Erythroblast (primary cell): Measurements from ENCODE around the gene ARL4A.
"Not testable (repeated sequence)": the region's sequence is repeated elsewhere in the genome, so short reads cannot be mapped to it uniquely, and the experiment has no call there.

Experiments
- DNase-seq, 2 experiments: peaks; one replicate each; lab custom pipeline; 2025; lab: John Stamatoyannopoulos, UW
- GATA1 ChIP-seq: IDR thresholded peaks from 2 replicates; pipeline ENCODE4 v1.6.1; 2011; ENCODE audit warnings: low read depth, mild to moderate bottlenecking, control low read depth, low read length, moderate library complexity
- POLR2A ChIP-seq: IDR thresholded peaks from 2 replicates; pipeline ENCODE4 v1.6.1; 2011; ENCODE audit warnings: mild to moderate bottlenecking, low read length

Gene ARL4A

DNA sequence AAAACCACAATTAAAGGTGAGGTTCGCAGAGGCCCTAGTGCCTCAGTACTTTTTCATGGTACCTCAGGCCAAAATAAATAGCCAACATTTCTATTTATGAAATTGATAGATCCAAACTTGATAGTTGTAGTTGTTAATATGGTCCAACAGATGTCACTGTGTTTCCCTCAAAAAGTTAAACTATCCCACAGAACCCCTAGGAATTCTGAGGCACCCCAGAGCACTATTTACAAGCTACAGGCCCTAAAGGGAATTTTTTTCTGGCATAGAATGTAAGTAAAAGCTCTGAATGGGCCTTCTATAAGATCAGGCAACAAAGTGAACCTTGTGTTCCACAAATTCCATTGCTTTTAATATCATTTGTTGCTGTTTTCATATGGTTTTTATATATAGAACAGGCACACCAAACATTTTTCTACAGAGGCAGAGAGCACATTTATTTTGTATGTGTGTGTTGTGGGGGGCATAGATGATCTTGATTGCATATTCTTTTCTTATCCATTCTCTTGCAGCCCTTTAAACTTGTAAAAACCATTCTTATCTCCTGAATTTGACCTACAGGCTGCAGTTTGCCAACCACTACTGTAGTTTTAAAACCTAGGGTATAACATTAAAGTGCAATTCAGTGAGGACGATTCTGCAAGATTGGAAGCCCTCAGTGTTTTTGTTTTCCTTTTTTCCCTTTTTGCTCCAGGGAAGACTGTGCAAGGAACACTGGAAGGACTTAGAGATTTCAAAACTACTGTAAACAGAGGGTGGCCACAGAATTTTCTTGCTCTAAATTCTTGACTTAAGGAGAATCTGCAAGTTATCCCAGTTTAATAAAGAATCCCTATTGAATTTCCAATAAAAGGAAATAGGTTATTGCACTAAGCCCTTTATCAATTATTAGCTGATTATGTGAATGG lies 3.5 kb upstream of the ARL4A start:
- peak; percentile 53 to 62 for DNase-seq
- TF ChIP-seq POLR2A (no peak), GATA1 (no peak)

DNA sequence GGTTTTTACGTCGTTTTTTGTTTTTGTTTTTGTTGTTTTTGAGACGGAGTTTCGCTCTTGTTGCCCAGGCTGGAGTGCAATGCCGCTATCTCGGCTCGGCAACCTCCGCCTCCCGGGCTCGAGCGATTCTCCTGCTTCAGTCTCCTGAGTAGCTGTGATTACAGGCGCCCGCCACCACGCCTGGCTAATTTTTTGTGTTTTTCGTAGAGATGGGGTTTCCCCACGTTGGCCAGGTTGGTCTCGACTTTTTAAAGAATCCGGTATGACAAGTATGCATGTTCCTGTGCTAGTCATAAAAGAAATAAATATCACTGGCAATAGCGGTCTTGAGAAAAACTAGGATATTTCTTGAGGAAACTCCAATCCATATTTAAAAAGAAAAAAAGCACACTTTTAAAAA lies 2.7 kb upstream of the ARL4A start:
- no peak for DNase-seq
- no peak for TF ChIP-seq GATA1
- TF ChIP-seq POLR2A: no peak

DNA sequence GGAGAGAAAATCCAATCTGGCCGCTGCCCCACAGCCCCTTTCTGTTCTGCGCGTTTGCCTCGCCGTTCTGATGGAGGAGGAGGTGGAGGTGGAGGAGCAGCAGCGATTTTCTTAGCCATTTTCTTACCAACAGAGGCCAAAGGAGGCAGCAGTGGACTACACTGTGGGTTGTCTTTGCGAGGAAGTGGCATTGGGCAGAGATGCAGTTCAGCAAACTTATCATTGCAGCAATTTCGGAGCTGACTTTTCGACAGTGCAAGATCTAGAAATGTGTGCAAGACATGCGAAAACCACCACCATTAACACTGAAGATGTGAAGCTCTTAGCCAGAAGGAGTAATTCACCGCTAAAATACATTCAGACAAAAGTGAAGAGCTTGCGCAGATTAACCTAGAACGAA lies 1.9 kb upstream of the ARL4A start:
- no peak for TF ChIP-seq GATA1
- no peak for TF ChIP-seq POLR2A
- peak; percentile 51 to 61 for DNase-seq

DNA sequence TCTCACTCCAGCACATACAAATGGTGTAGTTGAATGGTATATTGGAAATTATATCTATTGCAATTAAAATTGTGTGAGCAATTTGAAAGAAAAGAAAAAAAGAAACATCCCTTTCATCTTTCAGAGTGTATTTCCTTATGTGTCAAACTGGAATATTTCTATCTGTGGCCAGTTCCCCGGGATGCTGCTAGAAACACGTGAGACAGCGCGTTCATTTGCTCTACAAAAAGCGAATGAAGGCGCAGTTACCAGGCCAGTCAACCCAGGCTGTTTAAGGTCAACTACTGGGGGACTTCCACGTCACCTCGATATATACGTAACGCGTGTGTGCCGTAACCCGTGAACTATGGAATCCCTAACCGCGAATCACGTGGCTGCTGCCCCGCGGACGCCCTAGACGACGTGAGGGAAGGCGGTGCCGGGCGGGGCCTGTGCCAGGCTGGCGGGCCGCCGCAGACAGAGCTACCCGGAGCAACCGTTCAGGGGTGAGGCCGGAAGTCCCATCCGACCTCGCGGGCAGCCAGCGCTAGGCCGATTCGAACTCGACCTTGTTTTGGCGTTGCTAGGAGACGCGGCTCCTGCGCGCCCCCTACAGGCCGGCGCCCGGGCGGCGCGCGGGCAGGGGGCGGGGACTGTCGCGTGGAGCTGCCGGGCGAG lies 1.1 kb upstream of the ARL4A start:
- no peak for TF ChIP-seq GATA1
- TF ChIP-seq POLR2A: no peak
- DNase-seq: peak; percentile 96

DNA sequence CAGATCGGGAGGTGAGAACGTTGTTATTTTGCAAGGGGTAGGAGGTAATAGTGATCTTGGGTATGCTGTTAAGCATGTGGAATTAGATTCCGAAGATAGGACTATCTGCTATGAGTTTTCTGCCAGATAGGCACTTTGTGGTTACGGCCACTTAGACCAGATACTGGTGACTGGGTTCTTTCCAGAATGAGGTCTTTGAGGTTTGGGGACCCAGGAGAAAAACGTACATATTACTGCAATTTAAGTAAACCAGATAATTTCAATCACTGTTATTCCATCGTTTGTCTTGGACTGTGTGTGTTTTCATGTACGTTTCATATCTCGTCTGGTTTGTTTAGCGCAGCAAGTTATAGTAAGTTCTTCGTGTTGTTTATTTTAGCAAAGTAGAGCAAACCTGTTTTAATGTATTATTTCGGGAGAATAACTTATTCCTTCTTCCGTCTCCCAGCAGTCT lies 312 bp downstream of the ARL4A start:
- DNase-seq: no peak
- TF ChIP-seq POLR2A (peak; percentile 86), GATA1 (no peak)

DNA sequence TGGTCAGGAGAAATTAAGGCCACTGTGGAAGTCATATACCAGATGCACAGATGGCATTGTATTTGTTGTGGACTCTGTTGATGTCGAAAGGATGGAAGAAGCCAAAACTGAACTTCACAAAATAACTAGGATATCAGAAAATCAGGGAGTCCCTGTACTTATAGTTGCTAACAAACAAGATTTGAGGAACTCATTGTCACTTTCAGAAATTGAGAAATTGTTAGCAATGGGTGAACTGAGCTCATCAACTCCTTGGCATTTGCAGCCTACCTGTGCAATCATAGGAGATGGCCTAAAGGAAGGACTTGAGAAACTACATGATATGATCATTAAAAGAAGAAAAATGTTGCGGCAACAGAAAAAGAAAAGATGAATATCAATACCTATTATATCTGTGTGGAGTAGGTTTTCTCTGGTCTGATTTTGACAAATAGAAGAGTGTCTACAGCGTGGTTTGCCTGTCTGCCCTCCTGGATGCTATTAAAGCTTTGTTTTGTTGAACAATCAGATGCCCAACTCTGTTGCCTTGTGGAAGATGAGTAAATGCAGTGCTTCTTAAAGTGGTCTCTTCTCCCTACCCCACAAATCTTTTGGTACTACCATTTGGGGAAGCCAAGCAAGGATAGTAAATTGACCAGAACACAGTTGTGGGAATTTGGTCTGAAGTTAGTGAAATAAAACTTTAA lies 1.2 kb downstream of the ARL4A start:
- DNase-seq: peak in 1 of 2 experiments; percentile 61

DNA sequence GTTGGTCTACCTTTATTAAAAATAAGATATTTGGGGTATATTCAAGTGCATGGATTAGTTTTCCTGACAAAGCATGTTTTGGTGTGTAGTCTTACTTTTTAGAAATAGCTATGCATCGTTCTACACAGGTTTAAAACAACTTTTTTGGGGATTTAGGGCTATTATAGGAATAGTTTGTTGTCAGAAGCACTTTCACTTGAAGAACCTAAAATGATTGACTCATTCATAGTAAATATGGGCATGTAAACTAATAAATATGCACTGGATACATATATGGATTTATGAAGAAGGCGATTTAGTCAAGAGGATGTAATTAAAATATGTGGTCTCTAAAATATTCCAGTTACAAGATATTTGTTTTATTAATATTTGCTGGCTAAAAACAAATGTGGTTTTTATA lies 2.0 kb downstream of the ARL4A start:
- TF ChIP-seq GATA1: no peak
- no peak for TF ChIP-seq POLR2A
- no peak for DNase-seq

DNA sequence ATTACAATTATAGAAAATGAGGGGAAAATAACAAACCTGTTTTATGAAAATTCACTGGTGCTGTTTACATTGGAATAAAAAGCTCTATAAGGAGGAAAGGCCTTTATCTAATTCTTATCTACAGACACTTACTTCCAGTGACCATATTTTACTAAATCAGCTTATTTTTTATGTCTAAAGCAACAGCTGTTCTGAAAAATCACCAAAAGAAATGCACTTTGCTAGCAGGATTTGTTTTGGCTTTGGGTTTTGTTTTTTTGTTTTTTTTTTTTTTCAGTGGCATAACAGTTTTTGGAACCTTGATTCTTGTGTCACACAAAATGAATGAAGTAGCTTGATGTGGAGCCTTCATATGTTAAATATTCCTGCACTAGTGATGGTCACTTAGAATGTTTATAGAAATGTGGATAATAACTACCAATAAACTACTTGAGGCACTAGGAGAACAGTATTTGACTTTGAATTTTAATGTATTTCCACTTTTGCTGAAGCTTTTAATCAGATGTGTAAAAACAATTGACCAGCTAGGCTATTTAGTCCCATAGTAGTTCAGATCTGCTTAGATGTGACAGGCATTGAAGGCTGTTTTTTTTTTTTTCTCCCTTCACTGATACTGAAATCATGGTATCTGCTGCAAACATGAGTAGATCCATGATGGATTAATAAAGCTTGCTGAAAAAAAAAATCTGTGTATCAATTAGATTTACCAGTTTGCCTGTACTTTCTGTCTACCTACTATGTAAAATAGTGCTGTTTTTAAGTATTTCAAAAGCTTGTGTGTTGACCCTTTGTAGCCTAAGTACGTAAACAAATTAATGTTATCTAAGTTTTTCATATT lies 2.8 kb downstream of the ARL4A start:
- no peak for TF ChIP-seq POLR2A
- no peak for TF ChIP-seq GATA1
- peak; percentile 33 to 61 for DNase-seq

DNA sequence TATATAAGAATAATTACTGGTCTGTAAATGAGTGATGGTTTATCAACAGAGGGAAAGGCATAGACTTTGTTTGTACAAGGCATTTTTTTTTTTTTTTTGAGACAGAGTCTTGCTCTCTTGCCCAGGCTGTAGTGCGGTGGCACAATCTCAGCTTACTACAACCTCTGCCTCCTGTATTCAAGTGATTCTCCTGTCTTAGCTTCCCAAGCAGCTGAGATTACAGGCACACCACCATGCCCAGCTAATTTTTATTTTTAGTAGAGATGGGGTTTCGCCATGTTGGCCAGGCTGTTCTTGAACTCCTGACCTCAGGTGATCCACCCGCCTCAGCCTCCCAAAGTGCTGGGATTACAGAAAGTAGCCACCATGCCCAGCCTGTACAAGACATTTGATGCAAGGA lies 4.0 kb downstream of the ARL4A start:
- DNase-seq: not testable (repeated sequence)

DNA sequence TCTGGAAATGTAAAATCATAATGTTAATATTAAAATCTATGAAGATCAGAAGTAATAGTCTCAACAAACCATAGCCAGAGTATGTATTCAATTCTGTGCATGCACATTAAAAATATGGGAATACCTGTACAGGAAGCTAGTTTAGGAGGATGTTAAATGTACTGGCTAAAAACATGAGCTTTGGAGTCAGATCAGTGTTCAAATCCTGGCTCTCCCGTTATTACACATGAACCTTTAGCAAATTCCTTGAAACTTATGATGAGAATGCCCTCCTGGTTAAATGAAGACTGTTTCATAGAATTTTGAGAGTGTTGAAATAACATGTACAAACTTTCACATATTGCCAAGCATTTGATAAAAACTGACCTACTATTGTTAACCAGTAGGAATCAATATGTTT lies 4.6 kb downstream of the ARL4A start:
- no peak for DNase-seq
- TF ChIP-seq POLR2A (peak; percentile 60), GATA1 (no peak)

DNA sequence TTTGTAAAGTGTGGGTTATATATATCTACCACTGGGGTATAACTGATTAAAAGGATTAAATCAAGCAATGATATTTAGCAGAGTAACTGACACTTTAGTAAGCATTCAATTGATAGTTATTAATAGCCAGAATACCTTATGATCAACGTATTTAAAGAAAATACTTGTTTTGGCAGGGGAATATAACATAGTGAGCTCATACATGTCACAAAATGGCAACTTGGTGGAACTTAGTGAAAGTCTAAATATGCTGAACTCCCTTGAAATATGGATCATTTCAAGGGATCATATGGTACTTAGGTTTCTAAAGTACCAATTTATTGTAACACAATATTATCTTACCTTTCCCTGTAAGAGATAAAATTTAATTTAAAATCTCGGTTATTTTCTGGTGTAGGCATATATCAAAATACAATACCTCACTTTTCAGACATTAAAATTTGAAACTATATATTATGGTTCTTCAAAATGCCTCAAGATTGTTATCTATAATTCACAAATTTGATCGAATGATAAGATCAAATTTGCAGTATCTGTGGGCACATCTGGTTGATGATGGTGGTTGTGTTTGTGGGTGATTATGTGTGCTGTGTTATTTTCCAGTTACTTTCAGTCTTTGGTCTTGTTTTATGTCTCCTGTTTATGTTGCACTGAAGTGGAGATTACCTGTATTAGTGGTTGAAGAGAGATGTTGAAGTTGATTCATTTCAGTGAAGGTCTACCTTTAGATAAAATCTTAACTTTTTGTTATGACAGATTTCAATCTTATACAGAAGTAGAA lies 5.2 kb downstream of the ARL4A start:
- TF ChIP-seq GATA1 (no peak), POLR2A (peak; percentile 70)
- peak; percentile 41 to 51 for DNase-seq

DNA sequence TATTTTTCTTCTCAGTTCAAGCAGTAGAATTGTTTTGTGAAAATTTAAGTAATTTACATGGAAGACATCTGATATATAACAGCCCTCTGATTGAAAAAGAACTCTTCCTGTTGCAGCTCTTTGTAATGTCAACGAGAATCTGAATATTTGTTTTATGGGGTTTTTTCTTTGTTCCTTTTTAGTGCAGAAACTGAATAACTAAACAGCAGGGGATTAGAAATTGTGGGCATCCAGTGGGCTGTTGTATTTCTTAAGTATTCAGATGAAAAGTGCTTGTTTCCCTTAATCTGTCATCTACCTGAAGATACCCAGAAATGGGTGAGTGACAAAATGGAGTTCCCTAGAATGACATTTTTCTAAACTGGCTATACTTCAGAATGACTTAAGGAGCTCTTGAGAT lies 7.4 kb downstream of the ARL4A start:
- TF ChIP-seq GATA1: no peak
- no peak for TF ChIP-seq POLR2A
- no peak for DNase-seq
